HepG2 (cell line): Measurements from ENCODE around the gene ST3GAL5. TPM values are rescaled to one million over a fixed set of nuclear protein-coding genes. Genes with fewer than 3 reads are reported as not detected.

Experiments used
- ARNT2 ChIP-seq: sonication (generic); formaldehyde crosslinking; IDR thresholded peaks from 2 replicates; pipeline ENCODE4 v1.8.0; 2022; ENCODE audit warnings: mild to moderate bottlenecking, low read depth, missing genetic modification reagents, moderate library complexity
- ATF1 ChIP-seq: IDR thresholded peaks from 2 replicates; pipeline ENCODE4 v1.6.1; 2016; ENCODE audit warnings: mild to moderate bottlenecking, control low read depth
- HMG20A ChIP-seq: IDR thresholded peaks from 2 replicates; pipeline ENCODE4 v1.6.1; 2016; ENCODE audit warnings: borderline replicate concordance
- IKZF4 ChIP-seq: sonication (generic); formaldehyde crosslinking; IDR thresholded peaks from 2 replicates; pipeline ENCODE4 v1.5.1; 2020; ENCODE audit warnings: borderline replicate concordance, mild to moderate bottlenecking, low read depth, missing genetic modification reagents; ENCODE audit errors: not compliant biosample characterization
- IRF2 ChIP-seq: IDR thresholded peaks from 2 replicates; pipeline ENCODE4 v1.6.1; 2018; ENCODE audit warnings: missing genetic modification reagents, missing compliant biosample characterization
- ISX ChIP-seq: sonication (generic); formaldehyde crosslinking; conservative IDR thresholded peaks from 2 replicates; pipeline ENCODE4 v1.5.0; 2020; ENCODE audit warnings: missing genetic modification reagents
- NR2F6 ChIP-seq, 2 experiments: IDR thresholded peaks; 2 replicates each; pipeline ENCODE4 v1.6.1; 2016; ENCODE audit warnings: antibody characterized with exemption in 1 of 2, mild to moderate bottlenecking in 1 of 2
- PITX1 ChIP-seq: sonication (generic); formaldehyde crosslinking; IDR thresholded peaks from 2 replicates; pipeline ENCODE4 v1.5.1; 2020; ENCODE audit warnings: mild to moderate bottlenecking, missing genetic modification reagents
- SRSF1 ChIP-seq: fragments of 200-400 bp; formaldehyde crosslinking; optimal IDR thresholded peaks from 2 replicates; pipeline ENCODE3; 2017; ENCODE audit warnings: mild to moderate bottlenecking, low read depth, low read length, moderate library complexity
- TCF7 ChIP-seq: sonication (generic); IDR thresholded peaks from 2 replicates; pipeline ENCODE4 v1.6.1; 2016; ENCODE audit warnings: antibody characterized with exemption, low read depth
- ZBTB8A ChIP-seq: sonication (generic); formaldehyde crosslinking; IDR thresholded peaks from 2 replicates; pipeline ENCODE4 v1.4.0; 2020; ENCODE audit warnings: mild to moderate bottlenecking, low read depth, missing genetic modification reagents, borderline replicate concordance
- ZNF124 ChIP-seq: sonication (generic); formaldehyde crosslinking; IDR thresholded peaks from 2 replicates; pipeline ENCODE4 v1.4.0; 2020; ENCODE audit warnings: missing genetic modification reagents
- ZNF547 ChIP-seq: sonication (generic); formaldehyde crosslinking; IDR thresholded peaks from 2 replicates; pipeline ENCODE4 v1.5.1; 2020; ENCODE audit warnings: mild to moderate bottlenecking, missing genetic modification reagents
- ZNF839 ChIP-seq: sonication (generic); formaldehyde crosslinking; IDR thresholded peaks from 2 replicates; pipeline ENCODE4 v1.4.0; 2020; ENCODE audit warnings: missing genetic modification reagents, mild to moderate bottlenecking, borderline replicate concordance
- polyA plus RNA-seq, 8 experiments: library from polyadenylated mRNA; depleted of rRNA in 3 of 8; stranded (reverse) in 7 of 8; unstranded in 1 of 8; fragments of >200 nt; fragmentation: Illumina TruSeq in 4 of 8; extraction: Trizol in 4 of 8; gene quantifications; 2 replicates each; pipeline versions ENCODE4 v1.2.1 to v1.2.3, GENCODE V29; 2011 to 2016; ENCODE audit warnings: low read depth in 4 of 8, missing spikeins in 1 of 8, mixed read lengths in 1 of 8; ENCODE audit not compliant: insufficient read depth in 1 of 8
- total RNA-seq, 5 experiments: library from RNA; depleted of rRNA; stranded (reverse); fragments of >200 nt; fragmentation: Illumina TruSeq; extraction: Trizol; gene quantifications; 2 replicates each; pipeline ENCODE4 v1.2.3, GENCODE V29; 2016; ENCODE audit warnings: low read depth in 1 of 5
- TF ChIP-seq, protein P1 (sequence below): sonication (generic); formaldehyde crosslinking; IDR thresholded peaks from 2 replicates; pipeline ENCODE4 v1.8.0; 2022; ENCODE audit warnings: missing genetic modification reagents, mild to moderate bottlenecking, borderline replicate concordance
- TF ChIP-seq, protein P2 (sequence below), 2 experiments: sonication (generic) in 1 of 2; formaldehyde crosslinking in 1 of 2; IDR thresholded peaks; 2 replicates each; pipeline versions ENCODE4 v1.4.0 to v1.6.1; 2016 to 2020; ENCODE audit warnings: borderline replicate concordance in 1 of 2, low read depth in 1 of 2, mild to moderate bottlenecking in 1 of 2, missing genetic modification reagents in 1 of 2
- TF ChIP-seq, protein P3 (sequence below): IDR thresholded peaks from 2 replicates; pipeline ENCODE4 v1.4.0; 2020; ENCODE audit warnings: mild to moderate bottlenecking, missing genetic modification reagents

The ST3GAL5 gene
- total and polyA plus RNA-seq, 2 of the 13 experiments (the other 11 are each of a cell fraction or from before 2014, with no cell fraction given), result 1.3 to 2.0 TPM

DNA sequence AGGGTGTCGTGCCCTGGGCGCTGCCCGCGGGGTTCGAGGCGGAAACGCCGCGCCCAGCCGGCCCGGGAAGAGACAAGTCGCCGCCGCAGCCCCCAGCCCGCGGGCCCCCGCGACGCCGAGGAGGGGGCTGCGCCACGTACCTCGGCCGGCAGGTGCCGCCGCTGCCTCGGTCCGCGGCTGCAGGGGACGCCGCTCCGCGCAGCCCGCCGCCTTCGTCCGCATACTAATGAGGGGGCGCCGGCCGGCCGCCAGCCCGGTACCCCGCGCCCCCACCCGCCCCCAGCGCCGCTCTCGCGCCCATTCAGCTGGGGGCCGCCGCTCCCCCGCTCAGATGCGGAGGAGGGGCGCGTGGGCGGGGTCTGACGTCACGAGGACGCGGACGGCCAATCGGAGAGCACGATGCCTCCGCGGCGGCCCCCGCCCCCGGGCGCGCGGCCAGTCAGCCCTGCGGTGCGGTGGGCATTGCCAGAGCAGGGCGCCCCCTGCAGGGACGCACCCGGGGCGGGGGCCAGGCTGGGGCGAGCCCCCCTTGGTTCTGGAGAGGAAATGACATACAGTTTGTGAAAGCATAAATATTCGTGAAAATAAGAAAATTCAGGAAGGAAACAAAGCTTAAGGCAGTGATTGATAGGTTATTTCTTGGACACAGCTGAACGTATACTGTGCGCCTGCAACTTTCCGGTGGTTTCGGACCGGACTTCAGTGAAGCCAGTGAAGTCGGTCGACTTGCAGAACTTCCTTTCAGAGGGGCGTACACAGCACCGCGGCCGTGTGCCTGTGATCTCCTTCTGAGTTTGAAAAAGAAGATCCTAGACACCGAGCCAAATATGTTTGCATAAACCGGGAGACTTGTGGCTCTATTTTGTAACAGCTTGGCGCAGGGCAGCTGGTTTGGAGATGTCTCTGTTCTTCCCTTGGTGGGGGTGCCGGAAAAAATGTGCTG, at the start of gene ST3GAL5 (continued):
- TF ChIP-seq, protein P1, sequence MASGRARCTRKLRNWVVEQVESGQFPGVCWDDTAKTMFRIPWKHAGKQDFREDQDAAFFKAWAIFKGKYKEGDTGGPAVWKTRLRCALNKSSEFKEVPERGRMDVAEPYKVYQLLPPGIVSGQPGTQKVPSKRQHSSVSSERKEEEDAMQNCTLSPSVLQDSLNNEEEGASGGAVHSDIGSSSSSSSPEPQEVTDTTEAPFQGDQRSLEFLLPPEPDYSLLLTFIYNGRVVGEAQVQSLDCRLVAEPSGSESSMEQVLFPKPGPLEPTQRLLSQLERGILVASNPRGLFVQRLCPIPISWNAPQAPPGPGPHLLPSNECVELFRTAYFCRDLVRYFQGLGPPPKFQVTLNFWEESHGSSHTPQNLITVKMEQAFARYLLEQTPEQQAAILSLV (CRISPR knock-in tag), result peak; percentile 59; the same call in 1 of the 2 replicates
- TF ChIP-seq SRSF1, result peak; percentile 94
- TF ChIP-seq ZNF124 (CRISPR knock-in tag), result no peak; the same call in 1 of the 2 replicates
- TF ChIP-seq, protein P2, sequence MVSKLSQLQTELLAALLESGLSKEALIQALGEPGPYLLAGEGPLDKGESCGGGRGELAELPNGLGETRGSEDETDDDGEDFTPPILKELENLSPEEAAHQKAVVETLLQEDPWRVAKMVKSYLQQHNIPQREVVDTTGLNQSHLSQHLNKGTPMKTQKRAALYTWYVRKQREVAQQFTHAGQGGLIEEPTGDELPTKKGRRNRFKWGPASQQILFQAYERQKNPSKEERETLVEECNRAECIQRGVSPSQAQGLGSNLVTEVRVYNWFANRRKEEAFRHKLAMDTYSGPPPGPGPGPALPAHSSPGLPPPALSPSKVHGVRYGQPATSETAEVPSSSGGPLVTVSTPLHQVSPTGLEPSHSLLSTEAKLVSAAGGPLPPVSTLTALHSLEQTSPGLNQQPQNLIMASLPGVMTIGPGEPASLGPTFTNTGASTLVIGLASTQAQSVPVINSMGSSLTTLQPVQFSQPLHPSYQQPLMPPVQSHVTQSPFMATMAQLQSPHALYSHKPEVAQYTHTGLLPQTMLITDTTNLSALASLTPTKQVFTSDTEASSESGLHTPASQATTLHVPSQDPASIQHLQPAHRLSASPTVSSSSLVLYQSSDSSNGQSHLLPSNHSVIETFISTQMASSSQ (IDR thresholded peaks at IDR 0.05; ENCODE audit: low read depth), result no peak
- TF ChIP-seq, protein P2 (CRISPR knock-in tag; IDR thresholded peaks at IDR 0.05; ENCODE audit: borderline replicate concordance), result peak; percentile 46; the same call in 1 of the 2 replicates
- TF ChIP-seq ISX (CRISPR knock-in tag), result peak; percentile 42; the same call in 1 of the 2 replicates
- TF ChIP-seq TCF7, result no peak; the same call in 1 of the 2 replicates
- peak; percentile 13 for TF ChIP-seq IKZF4 (CRISPR knock-in tag)
- no peak for TF ChIP-seq PITX1 (CRISPR knock-in tag)
- no peak for TF ChIP-seq NR2F6 (IDR thresholded peaks at IDR 0.05)
- no peak for TF ChIP-seq NR2F6 (CRISPR knock-in tag; IDR thresholded peaks at IDR 0.05)
- no peak for TF ChIP-seq ZNF839 (CRISPR knock-in tag)
- TF ChIP-seq HMG20A (CRISPR knock-in tag), result no peak
- TF ChIP-seq ZBTB8A (CRISPR knock-in tag), result no peak
- TF ChIP-seq ARNT2 (CRISPR knock-in tag), result peak; percentile 47; the same call in 1 of the 2 replicates
- no peak for TF ChIP-seq ATF1 (CRISPR knock-in tag)
- peak; percentile 31; the same call in 1 of the 2 replicates for TF ChIP-seq ZNF547
- TF ChIP-seq, protein P3, sequence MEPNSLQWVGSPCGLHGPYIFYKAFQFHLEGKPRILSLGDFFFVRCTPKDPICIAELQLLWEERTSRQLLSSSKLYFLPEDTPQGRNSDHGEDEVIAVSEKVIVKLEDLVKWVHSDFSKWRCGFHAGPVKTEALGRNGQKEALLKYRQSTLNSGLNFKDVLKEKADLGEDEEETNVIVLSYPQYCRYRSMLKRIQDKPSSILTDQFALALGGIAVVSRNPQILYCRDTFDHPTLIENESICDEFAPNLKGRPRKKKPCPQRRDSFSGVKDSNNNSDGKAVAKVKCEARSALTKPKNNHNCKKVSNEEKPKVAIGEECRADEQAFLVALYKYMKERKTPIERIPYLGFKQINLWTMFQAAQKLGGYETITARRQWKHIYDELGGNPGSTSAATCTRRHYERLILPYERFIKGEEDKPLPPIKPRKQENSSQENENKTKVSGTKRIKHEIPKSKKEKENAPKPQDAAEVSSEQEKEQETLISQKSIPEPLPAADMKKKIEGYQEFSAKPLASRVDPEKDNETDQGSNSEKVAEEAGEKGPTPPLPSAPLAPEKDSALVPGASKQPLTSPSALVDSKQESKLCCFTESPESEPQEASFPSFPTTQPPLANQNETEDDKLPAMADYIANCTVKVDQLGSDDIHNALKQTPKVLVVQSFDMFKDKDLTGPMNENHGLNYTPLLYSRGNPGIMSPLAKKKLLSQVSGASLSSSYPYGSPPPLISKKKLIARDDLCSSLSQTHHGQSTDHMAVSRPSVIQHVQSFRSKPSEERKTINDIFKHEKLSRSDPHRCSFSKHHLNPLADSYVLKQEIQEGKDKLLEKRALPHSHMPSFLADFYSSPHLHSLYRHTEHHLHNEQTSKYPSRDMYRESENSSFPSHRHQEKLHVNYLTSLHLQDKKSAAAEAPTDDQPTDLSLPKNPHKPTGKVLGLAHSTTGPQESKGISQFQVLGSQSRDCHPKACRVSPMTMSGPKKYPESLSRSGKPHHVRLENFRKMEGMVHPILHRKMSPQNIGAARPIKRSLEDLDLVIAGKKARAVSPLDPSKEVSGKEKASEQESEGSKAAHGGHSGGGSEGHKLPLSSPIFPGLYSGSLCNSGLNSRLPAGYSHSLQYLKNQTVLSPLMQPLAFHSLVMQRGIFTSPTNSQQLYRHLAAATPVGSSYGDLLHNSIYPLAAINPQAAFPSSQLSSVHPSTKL (CRISPR knock-in tag), result peak; percentile 47; the same call in 1 of the 2 replicates
- TF ChIP-seq IRF2, result no peak
